ENCODE results near the gene SHISA7. TPM values are rescaled to one million over a fixed set of nuclear protein-coding genes. Genes with fewer than 3 reads are reported as not detected.

SHISA7 gene
- total RNA-seq, 1 experiment from 2014 or later = not detected

DNA sequence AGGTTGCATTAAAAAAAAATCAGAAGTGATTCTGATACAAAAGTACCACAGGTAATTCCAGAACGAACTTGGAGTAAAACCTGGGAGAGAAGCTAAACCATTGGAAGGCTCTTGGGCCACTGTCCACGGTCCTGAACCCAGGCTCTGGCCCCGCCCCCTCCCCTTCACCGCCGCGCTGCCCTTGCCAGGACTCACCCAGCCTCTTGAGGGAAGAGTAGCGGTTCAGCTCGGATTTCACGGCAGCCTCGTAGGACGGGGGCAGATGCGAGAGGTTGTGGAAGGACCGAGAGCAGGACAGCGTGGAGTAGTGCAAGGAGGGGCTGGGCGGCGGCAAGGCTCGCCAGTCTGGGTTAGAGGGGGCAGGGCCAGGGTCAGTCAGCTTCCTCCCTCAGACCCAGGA is 5.7 kb downstream of the SHISA7 start:
- H3K9me3 ChIP-seq = 0 out of 2 replicates have a peak, but pooled peaks cover 3% of the 10 kb centered on the region
- ChIA-PET CTCF (interaction anchor here (0.6 kb wide), 1 partner anchor 9 kb away, joined by 3 read pairs; no protein-coding TSS in a partner anchor), POLR2A (interaction anchor here (0.9 to 1.3 kb wide), 3 partner anchors 24 to 98 kb away, joined by 3 to 7 read pairs (median 4); partner anchors contain the start of genes ISOC2, KMT5C and UBE2S)
- peaks cover 5% of the 10 kb centered on the region for H3K27me3 ChIP-seq (replicated peaks; ENCODE audit: control insufficient read depth, insufficient read depth, low read length)
- H3K4me3 Mint-ChIP-seq (ENCODE audit: unreplicated experiment) = peak overlapping the region; percentile 23
- no peak overlapping the region for H3K4me3 ChIP-seq (ENCODE audit: low read depth, low read length)
- no TSS peak for BruUV-seq (replicated peaks)
- intact Hi-C loops (cut with micrococcal nuclease; ENCODE audit: unreplicated experiment) = no loop called here
- H3K36me3 Mint-ChIP-seq (ENCODE audit: insufficient read depth, unreplicated experiment) = peaks cover 7% of the 10 kb centered on the region
- no peaks in the 10 kb centered on the region for H3K36me3 ChIP-seq (ENCODE audit: control insufficient read depth, insufficient read depth, low read length)
- peaks cover 23% of the 10 kb centered on the region for H3K27me3 Mint-ChIP-seq (ENCODE audit: insufficient read depth, unreplicated experiment)
- H3K4me1 Mint-ChIP-seq (ENCODE audit: low read depth, unreplicated experiment) = no peaks in the 10 kb centered on the region
- DNase-seq = peak; percentile 76 to 83
- TF ChIP-seq, protein P1, sequence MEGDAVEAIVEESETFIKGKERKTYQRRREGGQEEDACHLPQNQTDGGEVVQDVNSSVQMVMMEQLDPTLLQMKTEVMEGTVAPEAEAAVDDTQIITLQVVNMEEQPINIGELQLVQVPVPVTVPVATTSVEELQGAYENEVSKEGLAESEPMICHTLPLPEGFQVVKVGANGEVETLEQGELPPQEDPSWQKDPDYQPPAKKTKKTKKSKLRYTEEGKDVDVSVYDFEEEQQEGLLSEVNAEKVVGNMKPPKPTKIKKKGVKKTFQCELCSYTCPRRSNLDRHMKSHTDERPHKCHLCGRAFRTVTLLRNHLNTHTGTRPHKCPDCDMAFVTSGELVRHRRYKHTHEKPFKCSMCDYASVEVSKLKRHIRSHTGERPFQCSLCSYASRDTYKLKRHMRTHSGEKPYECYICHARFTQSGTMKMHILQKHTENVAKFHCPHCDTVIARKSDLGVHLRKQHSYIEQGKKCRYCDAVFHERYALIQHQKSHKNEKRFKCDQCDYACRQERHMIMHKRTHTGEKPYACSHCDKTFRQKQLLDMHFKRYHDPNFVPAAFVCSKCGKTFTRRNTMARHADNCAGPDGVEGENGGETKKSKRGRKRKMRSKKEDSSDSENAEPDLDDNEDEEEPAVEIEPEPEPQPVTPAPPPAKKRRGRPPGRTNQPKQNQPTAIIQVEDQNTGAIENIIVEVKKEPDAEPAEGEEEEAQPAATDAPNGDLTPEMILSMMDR (IDR thresholded peaks at IDR 0.05; ENCODE audit: insufficient read depth in 1 of 2, low read depth in 1 of 2, low read length in 1 of 2, severe bottlenecking in 1 of 2, unreplicated experiment in 1 of 2) = no peak
- peaks cover 11% of the 10 kb centered on the region; the same call in 1 of the 2 replicates for H3K4me1 ChIP-seq
- no peaks in the 10 kb centered on the region for H3K9me3 Mint-ChIP-seq (ENCODE audit: unreplicated experiment)
- H3K27ac Mint-ChIP-seq (ENCODE audit: unreplicated experiment) = no peak overlapping the region

DNA sequence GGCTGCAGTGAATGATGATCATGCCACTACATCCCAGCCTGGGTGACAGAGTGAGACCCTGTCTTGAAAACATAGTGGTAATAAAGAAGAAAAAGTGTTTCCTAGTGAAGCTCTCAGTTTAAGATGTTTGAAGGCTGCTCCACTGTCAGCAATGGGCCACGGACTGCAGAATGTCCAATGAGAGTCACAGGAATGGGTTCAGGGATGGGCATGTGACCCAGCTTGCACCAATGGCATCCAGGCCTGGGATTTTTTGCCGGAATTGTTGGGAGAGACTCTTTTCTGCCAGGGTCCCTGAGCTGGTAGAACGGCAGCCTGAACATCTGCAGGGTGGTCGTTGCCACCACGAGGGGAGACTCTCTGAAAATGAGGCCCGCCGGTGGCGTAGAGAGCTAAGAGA is 6.3 kb downstream of the SHISA7 start:
- peaks cover 23% of the 10 kb centered on the region for H3K27me3 Mint-ChIP-seq (ENCODE audit: insufficient read depth, unreplicated experiment)
- TF ChIP-seq, protein P1 (IDR thresholded peaks at IDR 0.05; ENCODE audit: insufficient read depth in 1 of 2, low read depth in 1 of 2, low read length in 1 of 2, severe bottlenecking in 1 of 2, unreplicated experiment in 1 of 2) = no peak
- Histone ChIP-seq H3K36me3 (ENCODE audit: control insufficient read depth, insufficient read depth, low read length) (no peaks in the 10 kb centered on the region), H3K4me1 (peaks cover 11% of the 10 kb centered on the region; the same call in 1 of the 2 replicates), H3K4me3 (ENCODE audit: low read depth, low read length) (no peak overlapping the region), H3K9me3 (0 out of 2 replicates have a peak, but pooled peaks cover 3% of the 10 kb centered on the region), H3K27me3 (replicated peaks; ENCODE audit: control insufficient read depth, insufficient read depth, low read length) (peaks cover 4% of the 10 kb centered on the region)
- H3K9me3 Mint-ChIP-seq (ENCODE audit: unreplicated experiment) = no peaks in the 10 kb centered on the region
- peaks cover 7% of the 10 kb centered on the region for H3K36me3 Mint-ChIP-seq (ENCODE audit: insufficient read depth, unreplicated experiment)
- DNase-seq = no peak
- no peaks in the 10 kb centered on the region for H3K4me1 Mint-ChIP-seq (ENCODE audit: low read depth, unreplicated experiment)
- no peak overlapping the region for H3K27ac Mint-ChIP-seq (ENCODE audit: unreplicated experiment)
- CTCF ChIA-PET = interaction anchor here (0.6 to 1.3 kb wide), 2 partner anchors 9 to 10 kb away, joined by 3 read pairs; no protein-coding TSS in a partner anchor
- no TSS peak for BruUV-seq (replicated peaks)
- no peak overlapping the region for H3K4me3 Mint-ChIP-seq (ENCODE audit: unreplicated experiment)
- intact Hi-C loops (cut with micrococcal nuclease; ENCODE audit: unreplicated experiment) = no loop called here
- POLR2A ChIA-PET = interaction anchor here (0.9 to 1.3 kb wide), 3 partner anchors 25 to 97 kb away, joined by 3 to 7 read pairs (median 4); partner anchors contain the start of genes ISOC2, KMT5C and UBE2S

DNA sequence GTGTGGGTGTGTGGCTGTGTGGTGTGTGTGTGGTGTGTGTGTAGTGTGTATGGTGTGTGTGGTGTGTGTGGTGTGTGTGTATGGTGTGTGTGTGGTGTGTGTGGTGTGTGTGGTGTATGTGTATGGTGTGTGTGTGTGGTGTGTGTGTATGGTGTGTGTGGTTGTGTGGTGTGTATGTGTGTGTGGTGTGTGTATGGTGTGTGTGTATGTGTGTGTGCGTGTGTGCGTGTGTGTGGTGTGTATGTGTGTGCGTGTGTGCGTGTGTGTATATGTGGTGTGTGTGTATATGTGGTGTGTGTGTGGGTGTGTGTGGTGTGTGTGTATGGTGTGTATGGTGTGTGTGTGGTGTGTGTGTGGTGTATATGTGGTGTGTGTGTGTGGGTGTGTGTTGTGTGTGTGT is 8.1 kb downstream of the SHISA7 start:
- no TSS peak for BruUV-seq (replicated peaks)
- POLR2A ChIA-PET = no interaction called here

More for the DNA sequence above, 8.1 kb downstream of the SHISA7 start:
- Mint-ChIP-seq H3K27me3 (ENCODE audit: insufficient read depth, unreplicated experiment) (peaks cover 12% of the 10 kb centered on the region), H3K36me3 (ENCODE audit: insufficient read depth, unreplicated experiment) (peaks cover 7% of the 10 kb centered on the region), H3K4me1 (ENCODE audit: low read depth, unreplicated experiment) (no peaks in the 10 kb centered on the region), H3K27ac (ENCODE audit: unreplicated experiment) (no peak overlapping the region), H3K4me3 (ENCODE audit: unreplicated experiment) (no peak overlapping the region), H3K9me3 (ENCODE audit: unreplicated experiment) (no peaks in the 10 kb centered on the region)
- Histone ChIP-seq H3K36me3 (ENCODE audit: control insufficient read depth, insufficient read depth, low read length) (no peaks in the 10 kb centered on the region), H3K27me3 (replicated peaks; ENCODE audit: control insufficient read depth, insufficient read depth, low read length) (no peaks in the 10 kb centered on the region; the same call in 1 of the 2 replicates), H3K4me3 (ENCODE audit: low read depth, low read length) (no peak overlapping the region), H3K4me1 (no peaks in the 10 kb centered on the region), H3K9me3 (no peaks in the 10 kb centered on the region)
- DNase-seq = no peak
- TF ChIP-seq, protein P1 (IDR thresholded peaks at IDR 0.05; ENCODE audit: insufficient read depth in 1 of 2, low read depth in 1 of 2, low read length in 1 of 2, severe bottlenecking in 1 of 2, unreplicated experiment in 1 of 2) = no peak
- CTCF ChIA-PET = interaction anchor here (0.7 kb wide), 1 partner anchor 9 kb away, joined by 4 read pairs; no protein-coding TSS in a partner anchor
- intact Hi-C loops (cut with micrococcal nuclease; ENCODE audit: unreplicated experiment) = no loop called here
